ENCODE results near the gene PDE8A. TPM values are rescaled to one million over a fixed set of nuclear protein-coding genes. Genes with fewer than 3 reads are reported as not detected.

PDE8A gene
- total and polyA plus RNA-seq, 2 of the 13 experiments (the other 11 are each of a cell fraction or from before 2014, with no cell fraction given), result 26.3 to 48.5 TPM

- FAIRE-seq (no peak), DNase-seq (ENCODE audit: low spot score) (no peak), ATAC-seq (no peak)
- Histone ChIP-seq H4K20me1 (ENCODE audit: insufficient read depth, low read length) (no peaks in the 10 kb centered on the region), H3K36me3 (replicated peaks in 1 of 2; ENCODE audit: control insufficient read depth in 1 of 2, insufficient read depth in 2 of 2, low read length in 2 of 2) (no peaks in the 10 kb centered on the region), H3K79me2 (ENCODE audit: insufficient read depth, low read length) (no peaks in the 10 kb centered on the region), H3K4me3 (replicated peaks in 1 of 3; ENCODE audit: insufficient read depth in 1 of 3, low read depth in 2 of 3, low read length in 3 of 3) (no peak overlapping the region), H3K4me2 (ENCODE audit: low read depth, low read length) (no peak overlapping the region; the same call in 1 of the 2 replicates), H3K9me3 (ENCODE audit: low read length) (no peaks in the 10 kb centered on the region), H2AFZ (ENCODE audit: low read length) (no peak overlapping the region), H3K4me1 (ENCODE audit: insufficient read depth, low read length) (peaks cover 6% of the 10 kb centered on the region; the same call in 1 of the 2 replicates), H3K9ac (ENCODE audit: insufficient read depth, low read depth, low read length) (no peak overlapping the region), H3K27me3 (ENCODE audit: control insufficient read depth in 1 of 2, insufficient read depth in 2 of 2, low read length in 2 of 2) (peaks cover 1 to 15% of the 10 kb centered on the region in 2 experiments; a peak in 3 of 5 replicates), H3K27ac (ENCODE audit: extremely low read length, insufficient read depth, low read length) (no peak overlapping the region)
- TF ChIP-seq ZNF775 (CRISPR knock-in tag; IDR thresholded peaks at IDR 0.05; ENCODE audit: borderline replicate concordance), result no peak
- peak in 1 of 2 experiments; percentile 79; a peak in 2 of 4 replicates for TF ChIP-seq ATF4 (CRISPR knock-in tag; IDR thresholded peaks at IDR 0.05)
- POLR2A ChIA-PET, result no interaction called here
- in situ Hi-C loops (cut with HindIII; ENCODE audit: extremely low pct_ligation_motif_present, low pct_unique_long_range_greater_than_20kb), result loop anchor here (25.0 kb wide), 1 partner anchor 170 kb away; no protein-coding TSS in a partner anchor
- 17% methylated on average over 3 of the region's 3 CpGs for WGBS (ENCODE audit: low lambda C conversion rate)
- intact Hi-C loops (cut with micrococcal nuclease; ENCODE audit: unreplicated experiment), result no loop called here
- BruUV-seq (replicated peaks), result no TSS peak
- CTCF ChIA-PET (ENCODE audit: low intra/inter-chr PET ratio, low total read pairs), result no interaction called here
These were observed 14.3 kb upstream of the PDE8A start for GRCh38 chr15:84967380-84967779.

- CTCF ChIA-PET (ENCODE audit: low intra/inter-chr PET ratio, low total read pairs), result no interaction called here
- TF ChIP-seq ZMYM2 (CRISPR knock-in tag; IDR thresholded peaks at IDR 0.05) (no peak), POLR2AphosphoS5 (IDR thresholded peaks at IDR 0.05; ENCODE audit: low read depth, low read length) (no peak), DPF2 (CRISPR knock-in tag; IDR thresholded peaks at IDR 0.05; ENCODE audit: borderline replicate concordance, low read depth) (no peak), NR2F6 (IDR thresholded peaks at IDR 0.05) (no peak), NR2F6 (CRISPR knock-in tag; IDR thresholded peaks at IDR 0.05) (no peak)
- TF ChIP-seq, protein P1, sequence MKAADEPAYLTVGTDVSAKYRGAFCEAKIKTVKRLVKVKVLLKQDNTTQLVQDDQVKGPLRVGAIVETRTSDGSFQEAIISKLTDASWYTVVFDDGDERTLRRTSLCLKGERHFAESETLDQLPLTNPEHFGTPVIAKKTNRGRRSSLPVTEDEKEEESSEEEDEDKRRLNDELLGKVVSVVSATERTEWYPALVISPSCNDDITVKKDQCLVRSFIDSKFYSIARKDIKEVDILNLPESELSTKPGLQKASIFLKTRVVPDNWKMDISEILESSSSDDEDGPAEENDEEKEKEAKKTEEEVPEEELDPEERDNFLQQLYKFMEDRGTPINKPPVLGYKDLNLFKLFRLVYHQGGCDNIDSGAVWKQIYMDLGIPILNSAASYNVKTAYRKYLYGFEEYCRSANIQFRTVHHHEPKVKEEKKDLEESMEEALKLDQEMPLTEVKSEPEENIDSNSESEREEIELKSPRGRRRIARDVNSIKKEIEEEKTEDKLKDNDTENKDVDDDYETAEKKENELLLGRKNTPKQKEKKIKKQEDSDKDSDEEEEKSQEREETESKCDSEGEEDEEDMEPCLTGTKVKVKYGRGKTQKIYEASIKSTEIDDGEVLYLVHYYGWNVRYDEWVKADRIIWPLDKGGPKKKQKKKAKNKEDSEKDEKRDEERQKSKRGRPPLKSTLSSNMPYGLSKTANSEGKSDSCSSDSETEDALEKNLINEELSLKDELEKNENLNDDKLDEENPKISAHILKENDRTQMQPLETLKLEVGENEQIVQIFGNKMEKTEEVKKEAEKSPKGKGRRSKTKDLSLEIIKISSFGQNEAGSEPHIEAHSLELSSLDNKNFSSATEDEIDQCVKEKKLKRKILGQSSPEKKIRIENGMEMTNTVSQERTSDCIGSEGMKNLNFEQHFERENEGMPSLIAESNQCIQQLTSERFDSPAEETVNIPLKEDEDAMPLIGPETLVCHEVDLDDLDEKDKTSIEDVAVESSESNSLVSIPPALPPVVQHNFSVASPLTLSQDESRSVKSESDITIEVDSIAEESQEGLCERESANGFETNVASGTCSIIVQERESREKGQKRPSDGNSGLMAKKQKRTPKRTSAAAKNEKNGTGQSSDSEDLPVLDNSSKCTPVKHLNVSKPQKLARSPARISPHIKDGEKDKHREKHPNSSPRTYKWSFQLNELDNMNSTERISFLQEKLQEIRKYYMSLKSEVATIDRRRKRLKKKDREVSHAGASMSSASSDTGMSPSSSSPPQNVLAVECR (CRISPR knock-in tag; IDR thresholded peaks at IDR 0.05; ENCODE audit: borderline replicate concordance), result no peak
- TF ChIP-seq, protein P2, sequence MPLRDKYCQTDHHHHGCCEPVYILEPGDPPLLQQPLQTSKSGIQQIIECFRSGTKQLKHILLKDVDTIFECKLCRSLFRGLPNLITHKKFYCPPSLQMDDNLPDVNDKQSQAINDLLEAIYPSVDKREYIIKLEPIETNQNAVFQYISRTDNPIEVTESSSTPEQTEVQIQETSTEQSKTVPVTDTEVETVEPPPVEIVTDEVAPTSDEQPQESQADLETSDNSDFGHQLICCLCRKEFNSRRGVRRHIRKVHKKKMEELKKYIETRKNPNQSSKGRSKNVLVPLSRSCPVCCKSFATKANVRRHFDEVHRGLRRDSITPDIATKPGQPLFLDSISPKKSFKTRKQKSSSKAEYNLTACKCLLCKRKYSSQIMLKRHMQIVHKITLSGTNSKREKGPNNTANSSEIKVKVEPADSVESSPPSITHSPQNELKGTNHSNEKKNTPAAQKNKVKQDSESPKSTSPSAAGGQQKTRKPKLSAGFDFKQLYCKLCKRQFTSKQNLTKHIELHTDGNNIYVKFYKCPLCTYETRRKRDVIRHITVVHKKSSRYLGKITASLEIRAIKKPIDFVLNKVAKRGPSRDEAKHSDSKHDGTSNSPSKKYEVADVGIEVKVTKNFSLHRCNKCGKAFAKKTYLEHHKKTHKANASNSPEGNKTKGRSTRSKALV (CRISPR knock-in tag; IDR thresholded peaks at IDR 0.05), result no peak
- TF ChIP-seq, protein P3, sequence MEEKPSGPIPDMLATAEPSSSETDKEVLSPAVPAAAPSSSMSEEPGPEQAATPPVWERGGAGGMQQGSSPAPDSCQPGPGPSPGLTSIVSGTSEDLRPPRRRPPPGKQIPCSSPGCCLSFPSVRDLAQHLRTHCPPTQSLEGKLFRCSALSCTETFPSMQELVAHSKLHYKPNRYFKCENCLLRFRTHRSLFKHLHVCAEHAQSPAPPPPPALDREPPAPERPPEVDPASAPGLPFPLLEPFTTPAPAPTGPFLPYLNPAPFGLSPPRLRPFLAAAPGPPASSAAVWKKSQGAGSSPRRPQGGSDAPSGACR (CRISPR knock-in tag; IDR thresholded peaks at IDR 0.05), result no peak
These were observed 13.4 kb upstream of the PDE8A start for GRCh38 chr15:84968301-84968700.

More at GRCh38 chr15:84968301-84968700, 13.4 kb upstream of the PDE8A start:
- Histone ChIP-seq H3K4me1 (ENCODE audit: insufficient read depth, low read length) (peaks cover 6% of the 10 kb centered on the region; the same call in 1 of the 2 replicates), H2AFZ (ENCODE audit: low read length) (no peak overlapping the region), H4K20me1 (ENCODE audit: insufficient read depth, low read length) (no peaks in the 10 kb centered on the region), H3K9ac (ENCODE audit: insufficient read depth, low read depth, low read length) (no peak overlapping the region), H3K79me2 (ENCODE audit: insufficient read depth, low read length) (no peaks in the 10 kb centered on the region), H3K9me3 (ENCODE audit: low read length) (no peaks in the 10 kb centered on the region), H3K27me3 (ENCODE audit: control insufficient read depth in 1 of 2, insufficient read depth in 2 of 2, low read length in 2 of 2) (peaks cover 1 to 23% of the 10 kb centered on the region in 2 experiments; a peak in 3 of 5 replicates), H3K36me3 (replicated peaks in 1 of 2; ENCODE audit: control insufficient read depth in 1 of 2, insufficient read depth in 2 of 2, low read length in 2 of 2) (no peaks in the 10 kb centered on the region), H3K27ac (ENCODE audit: extremely low read length, insufficient read depth, low read length) (no peak overlapping the region), H3K4me3 (replicated peaks in 1 of 3; ENCODE audit: insufficient read depth in 1 of 3, low read depth in 2 of 3, low read length in 3 of 3) (no peak overlapping the region), H3K4me2 (ENCODE audit: low read depth, low read length) (no peak overlapping the region)
- no CpG with 5 or more reads among the region's 3 CpGs for WGBS (ENCODE audit: low lambda C conversion rate)
- DNase-seq (ENCODE audit: low spot score), result no peak
- POLR2A ChIA-PET, result no interaction called here
- BruUV-seq (replicated peaks), result no TSS peak
- ATAC-seq, result no peak
- no peak for FAIRE-seq
- in situ Hi-C loops (cut with HindIII; ENCODE audit: extremely low pct_ligation_motif_present, low pct_unique_long_range_greater_than_20kb) (loop anchor here (25.0 kb wide), 1 partner anchor 169 kb away; no protein-coding TSS in a partner anchor), intact Hi-C loops (cut with micrococcal nuclease; ENCODE audit: unreplicated experiment) (no loop called here)
